ENCODE data around the gene TMPRSS9. TPM values are rescaled to one million over a fixed set of nuclear protein-coding genes. Genes with fewer than 3 reads are reported as not detected.

Gene TMPRSS9
- total RNA-seq, 4 donors from 2014 or later: 0.13 to 0.78 TPM; not detected in 2

- H3K4me3 ChIP-seq (replicated peaks in 1 of 3): no peak overlapping the region
- 90 to 96% methylated on average over 12 to 16 of the region's 19 CpGs for WGBS, 2 donors
- DNase-seq: no peak
- no peaks in the 10 kb centered on the region for H3K9me3 ChIP-seq
- no peaks in the 10 kb centered on the region for H3K27me3 ChIP-seq
- TF ChIP-seq CTCF (IDR thresholded peaks at IDR 0.05): no peak
- no peak for TF ChIP-seq POLR2A (IDR thresholded peaks at IDR 0.05)
- H3K4me1 ChIP-seq: peaks cover 12 to 21% of the 10 kb centered on the region in 2 donors
- peaks cover 0 to 3% of the 10 kb centered on the region in 2 donors for H3K36me3 ChIP-seq
- intact Hi-C loops (cut with DNase I): no loop called here
- H3K27ac ChIP-seq: no peak overlapping the region
These were observed 63.2 kb downstream of the TMPRSS9 start for GRCh38 chr19:2423071-2423914.

- Histone ChIP-seq H3K36me3 (peaks cover 0 to 3% of the 10 kb centered on the region in 2 donors), H3K9me3 (no peaks in the 10 kb centered on the region), H3K4me3 (replicated peaks in 1 of 3) (no peak overlapping the region), H3K4me1 (peaks cover 12 to 23% of the 10 kb centered on the region in 2 donors), H3K27me3 (no peaks in the 10 kb centered on the region), H3K27ac (no peak overlapping the region)
- DNase-seq: no peak
- TF ChIP-seq POLR2A (IDR thresholded peaks at IDR 0.05) (no peak), CTCF (IDR thresholded peaks at IDR 0.05) (no peak)
- intact Hi-C loops (cut with DNase I): no loop called here
- WGBS, 2 donors: 92 to 94% methylated on average over 13 to 33 of the region's 46 CpGs
These were observed 64.0 kb downstream of the TMPRSS9 start for GRCh38 chr19:2423915-2424685.

- no peak overlapping the region for H3K4me3 ChIP-seq (replicated peaks in 1 of 3)
- no peaks in the 10 kb centered on the region for H3K27me3 ChIP-seq
- intact Hi-C loops (cut with DNase I): no loop called here
- no peak for TF ChIP-seq CTCF (IDR thresholded peaks at IDR 0.05)
- no peak for TF ChIP-seq POLR2A (IDR thresholded peaks at IDR 0.05)
- no peak for DNase-seq
- no peaks in the 10 kb centered on the region for H3K9me3 ChIP-seq
- no peak overlapping the region for H3K27ac ChIP-seq
- peaks cover 12 to 23% of the 10 kb centered on the region in 2 donors for H3K4me1 ChIP-seq
- H3K36me3 ChIP-seq: peaks cover 0 to 3% of the 10 kb centered on the region in 2 donors
- 79 to 100% methylated on average over 2 to 34 of the region's 101 CpGs for WGBS, 2 donors
These were observed 64.9 kb downstream of the TMPRSS9 start for GRCh38 chr19:2424686-2425621.

GRCh38 chr19:2425622-2426581 is 65.8 kb downstream of the TMPRSS9 start:
- Histone ChIP-seq H3K27ac (no peak overlapping the region), H3K4me1 (peaks cover 12 to 23% of the 10 kb centered on the region in 2 donors), H3K4me3 (replicated peaks in 1 of 3) (peak overlapping the region in 1 of 3 donors; percentile 100), H3K36me3 (peaks cover 0 to 7% of the 10 kb centered on the region in 2 donors), H3K9me3 (no peaks in the 10 kb centered on the region), H3K27me3 (no peaks in the 10 kb centered on the region)
- intact Hi-C loops (cut with DNase I): no loop called here
- WGBS, 2 donors: 86 to 88% methylated on average over 10 to 22 of the region's 29 CpGs
- TF ChIP-seq POLR2A (IDR thresholded peaks at IDR 0.05) (no peak), CTCF (IDR thresholded peaks at IDR 0.05) (no peak)
- no peak for DNase-seq

Measured in thyroid gland (tissue), 4 donors.